ENCODE results near the gene PAPPA. TPM values are rescaled to one million over a fixed set of nuclear protein-coding genes. Genes with fewer than 3 reads are reported as not detected.

The PAPPA gene
- total RNA-seq, 1 experiment from 2014 or later = 0.17 TPM

GRCh38 chr9:116340270-116340669, 186.7 kb downstream of the PAPPA start:
- DNase-seq = no peak
- H3K4me3 Mint-ChIP-seq = no peak overlapping the region; a peak in 1 of 5 replicates
- H3K4me1 ChIP-seq (ENCODE audit: insufficient read depth, low read length) = peaks cover 14% of the 10 kb centered on the region
- peaks cover 79% of the 10 kb centered on the region for H3K27me3 Mint-ChIP-seq (ENCODE audit: low read depth)
- no peak overlapping the region for H3K23ac ChIP-seq (ENCODE audit: insufficient read length, low read depth, low read length)
- H2BK120ac ChIP-seq (ENCODE audit: low read depth, low read length, poor library complexity, severe bottlenecking) = no peak overlapping the region
- no peaks in the 10 kb centered on the region for H3K79me2 ChIP-seq (ENCODE audit: insufficient read depth, low read length)
- no peaks in the 10 kb centered on the region for H3K9me3 ChIP-seq (ENCODE audit: control insufficient read depth, low read depth, low read length)
- no peak overlapping the region for H3K4ac ChIP-seq (ENCODE audit: low read depth, low read length)
- no peaks in the 10 kb centered on the region; a peak in 2 of 5 replicates for H3K9me3 Mint-ChIP-seq
- H2AFZ ChIP-seq (ENCODE audit: low read length) = no peak overlapping the region
- no peaks in the 10 kb centered on the region for H4K20me1 ChIP-seq (ENCODE audit: control insufficient read depth, insufficient read depth, insufficient read length)
- TF ChIP-seq CTCF (conservative IDR thresholded peaks at IDR 0.05) = no peak
- H3K27ac Mint-ChIP-seq = no peak overlapping the region; a peak in 1 of 7 replicates
- H3K18ac ChIP-seq (ENCODE audit: insufficient read length, low read depth, low read length) = no peak overlapping the region
- peaks cover 42% of the 10 kb centered on the region for H3K27me3 ChIP-seq (ENCODE audit: insufficient read depth, low read length)
- no peaks in the 10 kb centered on the region for H3K23me2 ChIP-seq (ENCODE audit: insufficient read length, low read depth, low read length, poor library complexity, severe bottlenecking)
- H2BK20ac ChIP-seq (ENCODE audit: low read depth, low read length, poor library complexity, severe bottlenecking) = no peak overlapping the region
- no peak overlapping the region for H3K14ac ChIP-seq (ENCODE audit: insufficient read depth, low read length)
- H2AK5ac ChIP-seq (ENCODE audit: insufficient read length, low read length) = no peak overlapping the region
- no peak overlapping the region for H4K91ac ChIP-seq (ENCODE audit: insufficient read length, low read depth, low read length)
- H3K56ac ChIP-seq (ENCODE audit: insufficient read length, low read depth, low read length) = no peak overlapping the region
- no CpG with 5 or more reads among the region's 1 CpG for WGBS (ENCODE audit: extremely low coverage, insufficient read length, low lambda C conversion rate)
- H3K4me1 Mint-ChIP-seq = peaks cover 49 to 69% of the 10 kb centered on the region in 2 experiments
- H2BK5ac ChIP-seq (ENCODE audit: insufficient read length, low read length) = no peak overlapping the region
- H2BK15ac ChIP-seq (ENCODE audit: low read depth, low read length) = no peak overlapping the region
- no peak overlapping the region for H4K5ac ChIP-seq (ENCODE audit: insufficient read length, low read depth, low read length)
- no peak overlapping the region for H3K4me2 ChIP-seq (ENCODE audit: insufficient read depth, insufficient read length, low read length)
- no peaks in the 10 kb centered on the region for H3K79me1 ChIP-seq (ENCODE audit: insufficient read depth, low read depth, low read length, poor library complexity, severe bottlenecking)
- no peak overlapping the region for H3K9ac ChIP-seq (ENCODE audit: extremely low read depth, insufficient read length, low read length)
- 0 out of 7 replicates have a peak, but pooled peaks cover 0 to 2% (median 0%) of the 10 kb centered on the region in 3 experiments for H3K36me3 Mint-ChIP-seq (ENCODE audit: insufficient read depth in 1 of 3, low read depth in 3 of 3)
- no peak overlapping the region for H3K27ac ChIP-seq (ENCODE audit: insufficient read length, low read depth, low read length)
- H4K8ac ChIP-seq (replicated peaks; ENCODE audit: insufficient read length, low read depth, low read length) = no peak overlapping the region
- H3T11ph ChIP-seq (ENCODE audit: low read length) = no peak overlapping the region
- no peak overlapping the region for H2BK12ac ChIP-seq (ENCODE audit: insufficient read length, low read depth, low read length)

Measured in H9 (cell line).